SK-N-SH treated with all-trans-retinoic acid at 6 μM for 48 hours (cell line): ENCODE measurements around the gene MRPL19.

ENCODE experiments used
- ATAC-seq: fragments of 200-7000 bp; cut with Tn5 transposase; 3 replicates; pipeline ENCODE4 v1.9.1; 2020; ENCODE audit warnings: mild to moderate bottlenecking, moderate library complexity
- ARNTL ChIP-seq: fragments of 450-650 bp; formaldehyde crosslinking; IDR thresholded peaks from 2 replicates; pipeline ENCODE4 v1.5.0; 2020; ENCODE audit warnings: low read depth, mild to moderate bottlenecking, moderate library complexity, borderline replicate concordance
- BACH2 ChIP-seq: fragments of 250-450 bp; sonication (Bioruptor Pico); IDR thresholded peaks from 2 replicates; pipeline ENCODE4 v1.9.0; 2021; ENCODE audit warnings: mild to moderate bottlenecking, borderline replicate concordance
- CSDC2 ChIP-seq: fragments of 250-450 bp; sonication (Bioruptor Pico); IDR thresholded peaks from 2 replicates; pipeline ENCODE4 v1.5.0; 2020; ENCODE audit warnings: mild to moderate bottlenecking, moderate library complexity
- ESRRG ChIP-seq: fragments of 250-450 bp; sonication (Bioruptor Pico); IDR thresholded peaks from 2 replicates; pipeline ENCODE4 v1.6.1; 2021; ENCODE audit warnings: mild to moderate bottlenecking
- GLIS3 ChIP-seq: fragments of 250-450 bp; sonication (Bioruptor Pico); IDR thresholded peaks from 2 replicates; pipeline ENCODE4 v1.5.0; 2020; ENCODE audit warnings: mild to moderate bottlenecking, moderate library complexity
- ISL1 ChIP-seq: fragments of 250-450 bp; sonication (Bioruptor Pico); IDR thresholded peaks from 2 replicates; pipeline ENCODE4 v2.1.2; 2022; ENCODE audit warnings: mild to moderate bottlenecking, moderate library complexity
- OSR1 ChIP-seq: fragments of 250-450 bp; sonication (Bioruptor Pico); IDR thresholded peaks from 2 replicates; pipeline ENCODE4 v1.8.0; 2022; ENCODE audit warnings: moderate library complexity, mild to moderate bottlenecking, inconsistent platforms
- PPARA ChIP-seq: fragments of 250-450 bp; sonication (Bioruptor Pico); IDR thresholded peaks from 2 replicates; pipeline ENCODE4 v1.5.0; 2020; ENCODE audit warnings: mild to moderate bottlenecking, borderline replicate concordance
- RARB ChIP-seq: fragments of 250-450 bp; sonication (Bioruptor Pico); IDR thresholded peaks from 2 replicates; pipeline ENCODE4 v1.8.0; 2021; ENCODE audit warnings: mild to moderate bottlenecking, moderate library complexity
- SNAI2 ChIP-seq: fragments of 250-450 bp; sonication (Bioruptor Pico); IDR thresholded peaks from 2 replicates; pipeline ENCODE4 v1.5.0; 2020; ENCODE audit warnings: mild to moderate bottlenecking, moderate library complexity
- TCF4 ChIP-seq: fragments of 250-450 bp; sonication (Bioruptor Pico); IDR thresholded peaks from 2 replicates; pipeline ENCODE4 v1.8.0; 2021; ENCODE audit warnings: mild to moderate bottlenecking, moderate library complexity, borderline replicate concordance
- TOX ChIP-seq: fragments of 250-450 bp; sonication (Bioruptor Pico); IDR thresholded peaks from 2 replicates; pipeline ENCODE4 v1.8.0; 2021; ENCODE audit warnings: mild to moderate bottlenecking, moderate library complexity, borderline replicate concordance
- ZC3H10 ChIP-seq: fragments of 250-450 bp; sonication (Bioruptor Pico); IDR thresholded peaks from 2 replicates; pipeline ENCODE4 v1.5.1; 2021; ENCODE audit warnings: mild to moderate bottlenecking, moderate library complexity
- ZFP3 ChIP-seq: fragments of 250-450 bp; sonication (Bioruptor Pico); IDR thresholded peaks from 2 replicates; pipeline ENCODE4 v1.5.0; 2020; ENCODE audit warnings: mild to moderate bottlenecking, moderate library complexity
- ZFP30 ChIP-seq: fragments of 450-650 bp; formaldehyde crosslinking; IDR thresholded peaks from 2 replicates; pipeline ENCODE4 v1.5.0; 2022; ENCODE audit warnings: mild to moderate bottlenecking, moderate library complexity
- ZNF565 ChIP-seq: fragments of 450-650 bp; formaldehyde crosslinking; conservative IDR thresholded peaks from 2 replicates; pipeline ENCODE4 v1.5.0; 2020; ENCODE audit warnings: low read depth, mild to moderate bottlenecking, moderate library complexity
- ZNF8 ChIP-seq: fragments of 450-650 bp; formaldehyde crosslinking; IDR thresholded peaks from 2 replicates; pipeline ENCODE4 v1.5.0; 2020; ENCODE audit warnings: mild to moderate bottlenecking, moderate library complexity
- TF ChIP-seq, protein P1 (sequence below): fragments of 250-450 bp; sonication (Bioruptor Pico); IDR thresholded peaks from 2 replicates; pipeline ENCODE4 v1.5.0; 2020; ENCODE audit warnings: mild to moderate bottlenecking, moderate library complexity
- TF ChIP-seq, protein P2 (sequence below): fragments of 250-450 bp; sonication (Bioruptor Pico); IDR thresholded peaks from 2 replicates; pipeline ENCODE4 v1.5.1; 2020; ENCODE audit warnings: low read depth, mild to moderate bottlenecking, moderate library complexity
- TF ChIP-seq, protein P3 (sequence below): fragments of 250-450 bp; sonication (Bioruptor Pico); IDR thresholded peaks from 2 replicates; pipeline ENCODE4 v1.8.0; 2021; ENCODE audit warnings: low read depth, mild to moderate bottlenecking, moderate library complexity, borderline replicate concordance
- TF ChIP-seq, protein P4 (sequence below): fragments of 250-450 bp; sonication (Bioruptor Pico); IDR thresholded peaks from 2 replicates; pipeline ENCODE4 v1.5.1; 2021; ENCODE audit warnings: mild to moderate bottlenecking, moderate library complexity
- TF ChIP-seq, protein P5 (sequence below): fragments of 250-450 bp; sonication (Bioruptor Pico); IDR thresholded peaks from 2 replicates; pipeline ENCODE4 v1.8.0; 2020; ENCODE audit warnings: mild to moderate bottlenecking, moderate library complexity, borderline replicate concordance

Gene MRPL19

DNA sequence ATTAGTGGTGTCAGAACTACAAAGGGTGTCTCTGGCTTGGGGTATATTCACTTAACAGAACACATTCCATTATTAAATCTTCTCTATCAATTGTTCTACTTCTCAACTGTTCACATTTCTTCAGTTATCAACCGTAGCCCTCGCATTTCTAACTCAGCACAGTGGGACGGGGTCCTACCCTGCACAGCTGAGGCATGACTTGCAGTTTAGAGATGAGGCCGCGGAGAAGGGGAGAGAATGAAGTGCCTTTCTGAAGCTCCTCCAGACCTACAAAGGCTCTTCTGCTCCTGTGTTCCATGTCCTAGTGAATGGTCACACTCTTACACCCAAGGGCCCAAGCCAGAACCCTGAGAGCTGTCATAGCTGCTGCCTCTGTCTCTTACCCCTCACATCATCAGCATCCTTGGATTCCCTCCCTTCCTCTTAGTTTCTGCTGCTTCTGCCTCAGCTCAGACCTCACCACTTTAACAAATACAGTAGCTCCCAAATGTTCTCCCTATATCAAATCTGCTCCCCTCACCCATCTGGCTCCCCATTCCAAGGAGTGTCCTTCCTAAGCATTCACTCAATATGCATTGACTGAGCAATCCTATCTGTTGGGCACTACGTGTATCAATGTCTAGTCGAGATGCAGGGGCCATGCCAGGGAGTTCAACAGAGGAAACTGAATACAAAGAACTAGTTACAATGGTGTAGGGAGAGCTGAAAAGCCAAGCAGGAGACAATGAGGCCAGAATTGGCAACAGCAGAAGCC is 34.3 kb upstream of the MRPL19 start:
- TF ChIP-seq, protein P1, sequence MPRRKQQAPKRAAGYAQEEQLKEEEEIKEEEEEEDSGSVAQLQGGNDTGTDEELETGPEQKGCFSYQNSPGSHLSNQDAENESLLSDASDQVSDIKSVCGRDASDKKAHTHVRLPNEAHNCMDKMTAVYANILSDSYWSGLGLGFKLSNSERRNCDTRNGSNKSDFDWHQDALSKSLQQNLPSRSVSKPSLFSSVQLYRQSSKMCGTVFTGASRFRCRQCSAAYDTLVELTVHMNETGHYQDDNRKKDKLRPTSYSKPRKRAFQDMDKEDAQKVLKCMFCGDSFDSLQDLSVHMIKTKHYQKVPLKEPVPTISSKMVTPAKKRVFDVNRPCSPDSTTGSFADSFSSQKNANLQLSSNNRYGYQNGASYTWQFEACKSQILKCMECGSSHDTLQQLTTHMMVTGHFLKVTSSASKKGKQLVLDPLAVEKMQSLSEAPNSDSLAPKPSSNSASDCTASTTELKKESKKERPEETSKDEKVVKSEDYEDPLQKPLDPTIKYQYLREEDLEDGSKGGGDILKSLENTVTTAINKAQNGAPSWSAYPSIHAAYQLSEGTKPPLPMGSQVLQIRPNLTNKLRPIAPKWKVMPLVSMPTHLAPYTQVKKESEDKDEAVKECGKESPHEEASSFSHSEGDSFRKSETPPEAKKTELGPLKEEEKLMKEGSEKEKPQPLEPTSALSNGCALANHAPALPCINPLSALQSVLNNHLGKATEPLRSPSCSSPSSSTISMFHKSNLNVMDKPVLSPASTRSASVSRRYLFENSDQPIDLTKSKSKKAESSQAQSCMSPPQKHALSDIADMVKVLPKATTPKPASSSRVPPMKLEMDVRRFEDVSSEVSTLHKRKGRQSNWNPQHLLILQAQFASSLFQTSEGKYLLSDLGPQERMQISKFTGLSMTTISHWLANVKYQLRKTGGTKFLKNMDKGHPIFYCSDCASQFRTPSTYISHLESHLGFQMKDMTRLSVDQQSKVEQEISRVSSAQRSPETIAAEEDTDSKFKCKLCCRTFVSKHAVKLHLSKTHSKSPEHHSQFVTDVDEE (CRISPR knock-in tag), result no peak
- no peak for TF ChIP-seq ZNF8
- no peak for TF ChIP-seq CSDC2 (CRISPR knock-in tag)
- TF ChIP-seq ZFP30 (CRISPR knock-in tag), result no peak
- no peak for TF ChIP-seq ZNF565 (CRISPR knock-in tag)
- no peak for TF ChIP-seq RARB (CRISPR knock-in tag)
- no peak for TF ChIP-seq TOX (CRISPR knock-in tag)
- TF ChIP-seq OSR1, result no peak
- TF ChIP-seq, protein P2, sequence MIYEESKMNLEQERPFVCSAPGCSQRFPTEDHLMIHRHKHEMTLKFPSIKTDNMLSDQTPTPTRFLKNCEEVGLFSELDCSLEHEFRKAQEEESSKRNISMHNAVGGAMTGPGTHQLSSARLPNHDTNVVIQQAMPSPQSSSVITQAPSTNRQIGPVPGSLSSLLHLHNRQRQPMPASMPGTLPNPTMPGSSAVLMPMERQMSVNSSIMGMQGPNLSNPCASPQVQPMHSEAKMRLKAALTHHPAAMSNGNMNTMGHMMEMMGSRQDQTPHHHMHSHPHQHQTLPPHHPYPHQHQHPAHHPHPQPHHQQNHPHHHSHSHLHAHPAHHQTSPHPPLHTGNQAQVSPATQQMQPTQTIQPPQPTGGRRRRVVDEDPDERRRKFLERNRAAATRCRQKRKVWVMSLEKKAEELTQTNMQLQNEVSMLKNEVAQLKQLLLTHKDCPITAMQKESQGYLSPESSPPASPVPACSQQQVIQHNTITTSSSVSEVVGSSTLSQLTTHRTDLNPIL, result no peak
- TF ChIP-seq ESRRG (CRISPR knock-in tag), result no peak
- no peak for TF ChIP-seq ISL1 (CRISPR knock-in tag)
- no peak for TF ChIP-seq ZFP3 (CRISPR knock-in tag)
- TF ChIP-seq, protein P3, sequence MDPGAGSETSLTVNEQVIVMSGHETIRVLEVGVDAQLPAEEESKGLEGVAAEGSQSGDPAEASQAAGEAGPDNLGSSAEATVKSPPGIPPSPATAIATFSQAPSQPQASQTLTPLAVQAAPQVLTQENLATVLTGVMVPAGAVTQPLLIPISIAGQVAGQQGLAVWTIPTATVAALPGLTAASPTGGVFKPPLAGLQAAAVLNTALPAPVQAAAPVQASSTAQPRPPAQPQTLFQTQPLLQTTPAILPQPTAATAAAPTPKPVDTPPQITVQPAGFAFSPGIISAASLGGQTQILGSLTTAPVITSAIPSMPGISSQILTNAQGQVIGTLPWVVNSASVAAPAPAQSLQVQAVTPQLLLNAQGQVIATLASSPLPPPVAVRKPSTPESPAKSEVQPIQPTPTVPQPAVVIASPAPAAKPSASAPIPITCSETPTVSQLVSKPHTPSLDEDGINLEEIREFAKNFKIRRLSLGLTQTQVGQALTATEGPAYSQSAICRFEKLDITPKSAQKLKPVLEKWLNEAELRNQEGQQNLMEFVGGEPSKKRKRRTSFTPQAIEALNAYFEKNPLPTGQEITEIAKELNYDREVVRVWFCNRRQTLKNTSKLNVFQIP, result no peak
- TF ChIP-seq ARNTL (CRISPR knock-in tag), result no peak
- no peak for TF ChIP-seq SNAI2 (CRISPR knock-in tag)
- TF ChIP-seq TCF4 (CRISPR knock-in tag), result no peak
- TF ChIP-seq PPARA (CRISPR knock-in tag), result no peak
- TF ChIP-seq BACH2 (CRISPR knock-in tag), result no peak
- ATAC-seq, result no peak

DNA sequence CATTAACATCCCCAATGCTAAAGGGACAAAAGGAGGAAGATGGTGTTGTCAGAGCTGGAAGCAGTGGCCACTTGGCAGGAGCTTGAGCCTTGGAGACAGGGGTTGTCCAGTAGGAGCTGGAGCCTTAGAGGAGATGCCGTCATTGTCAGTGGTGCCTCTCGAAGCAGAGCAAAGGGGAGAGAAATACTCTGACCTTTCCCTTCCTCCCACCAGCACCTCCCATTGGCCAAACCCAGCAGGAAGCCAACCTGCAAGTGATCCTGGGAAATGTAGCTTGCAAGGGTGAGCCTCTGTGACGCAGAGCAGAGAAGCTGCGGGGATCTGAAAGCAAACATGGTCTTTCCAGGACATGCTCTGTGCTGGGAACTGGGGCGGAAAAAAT is 33.7 kb upstream of the MRPL19 start:
- TF ChIP-seq ZFP30 (CRISPR knock-in tag), result no peak
- TF ChIP-seq, protein P4, sequence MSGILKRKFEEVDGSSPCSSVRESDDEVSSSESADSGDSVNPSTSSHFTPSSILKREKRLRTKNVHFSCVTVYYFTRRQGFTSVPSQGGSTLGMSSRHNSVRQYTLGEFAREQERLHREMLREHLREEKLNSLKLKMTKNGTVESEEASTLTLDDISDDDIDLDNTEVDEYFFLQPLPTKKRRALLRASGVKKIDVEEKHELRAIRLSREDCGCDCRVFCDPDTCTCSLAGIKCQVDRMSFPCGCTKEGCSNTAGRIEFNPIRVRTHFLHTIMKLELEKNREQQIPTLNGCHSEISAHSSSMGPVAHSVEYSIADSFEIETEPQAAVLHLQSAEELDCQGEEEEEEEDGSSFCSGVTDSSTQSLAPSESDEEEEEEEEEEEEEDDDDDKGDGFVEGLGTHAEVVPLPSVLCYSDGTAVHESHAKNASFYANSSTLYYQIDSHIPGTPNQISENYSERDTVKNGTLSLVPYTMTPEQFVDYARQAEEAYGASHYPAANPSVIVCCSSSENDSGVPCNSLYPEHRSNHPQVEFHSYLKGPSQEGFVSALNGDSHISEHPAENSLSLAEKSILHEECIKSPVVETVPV, result no peak
- no peak for TF ChIP-seq BACH2 (CRISPR knock-in tag)
- TF ChIP-seq ZC3H10 (CRISPR knock-in tag), result no peak
- no peak for TF ChIP-seq TOX (CRISPR knock-in tag)
- no peak for TF ChIP-seq GLIS3 (CRISPR knock-in tag)
- TF ChIP-seq, protein P5, sequence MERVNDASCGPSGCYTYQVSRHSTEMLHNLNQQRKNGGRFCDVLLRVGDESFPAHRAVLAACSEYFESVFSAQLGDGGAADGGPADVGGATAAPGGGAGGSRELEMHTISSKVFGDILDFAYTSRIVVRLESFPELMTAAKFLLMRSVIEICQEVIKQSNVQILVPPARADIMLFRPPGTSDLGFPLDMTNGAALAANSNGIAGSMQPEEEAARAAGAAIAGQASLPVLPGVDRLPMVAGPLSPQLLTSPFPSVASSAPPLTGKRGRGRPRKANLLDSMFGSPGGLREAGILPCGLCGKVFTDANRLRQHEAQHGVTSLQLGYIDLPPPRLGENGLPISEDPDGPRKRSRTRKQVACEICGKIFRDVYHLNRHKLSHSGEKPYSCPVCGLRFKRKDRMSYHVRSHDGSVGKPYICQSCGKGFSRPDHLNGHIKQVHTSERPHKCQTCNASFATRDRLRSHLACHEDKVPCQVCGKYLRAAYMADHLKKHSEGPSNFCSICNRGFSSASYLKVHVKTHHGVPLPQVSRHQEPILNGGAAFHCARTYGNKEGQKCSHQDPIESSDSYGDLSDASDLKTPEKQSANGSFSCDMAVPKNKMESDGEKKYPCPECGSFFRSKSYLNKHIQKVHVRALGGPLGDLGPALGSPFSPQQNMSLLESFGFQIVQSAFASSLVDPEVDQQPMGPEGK (CRISPR knock-in tag), result no peak
- TF ChIP-seq TCF4 (CRISPR knock-in tag), result no peak
- TF ChIP-seq SNAI2 (CRISPR knock-in tag), result no peak
- no peak for ATAC-seq
